Mucosa of rectum (tissue), 2 donors: ENCODE results near the gene LGALS16.

ENCODE experiments used
- H3K27ac ChIP-seq, 2 donors: one replicate each; pipeline ENCODE4 v1.7.0; 2013; ENCODE audit warnings: inconsistent platforms in 2 of 2, low read depth in 2 of 2, low read length in 2 of 2
- H3K27me3 ChIP-seq, 2 donors: one replicate each; pipeline ENCODE4 v1.7.0; 2013; ENCODE audit warnings: low read length in 2 of 2; ENCODE audit not compliant: control insufficient read depth in 2 of 2, insufficient read depth in 2 of 2
- H3K36me3 ChIP-seq, 2 donors: one replicate each; pipeline ENCODE4 v1.7.0; 2013; ENCODE audit warnings: low read length in 2 of 2; ENCODE audit not compliant: control insufficient read depth in 2 of 2, insufficient read depth in 2 of 2
- H3K4me1 ChIP-seq, 2 donors: one replicate each; pipeline ENCODE4 v1.7.0; 2013; ENCODE audit warnings: low read length in 2 of 2, mild to moderate bottlenecking in 1 of 2; ENCODE audit not compliant: control insufficient read depth in 2 of 2, insufficient read depth in 2 of 2
- H3K4me3 ChIP-seq, 2 donors: one replicate each; pipeline ENCODE4 v1.7.0; 2013; ENCODE audit warnings: low read length in 2 of 2
- H3K9ac ChIP-seq, 2 donors: one replicate each; pipeline ENCODE4 v1.7.0; 2013; ENCODE audit warnings: low read length in 2 of 2, low read depth in 1 of 2, mild to moderate bottlenecking in 1 of 2
- H3K9me3 ChIP-seq, 2 donors: one replicate each; pipeline ENCODE4 v1.7.0; 2013; ENCODE audit warnings: low read length in 2 of 2; ENCODE audit not compliant: control insufficient read depth in 2 of 2
- donor health status: healthy.
- donor health status: Normal muscosa, but diverticular disease.

Gene LGALS16

GRCh38 chr19:39692166-39692565 is 36.5 kb downstream of the LGALS16 start:
- no peak overlapping the region for H3K4me3 ChIP-seq
- no peaks in the 10 kb centered on the region for H3K9me3 ChIP-seq
- no peaks in the 10 kb centered on the region for H3K4me1 ChIP-seq
- no peaks in the 10 kb centered on the region for H3K27me3 ChIP-seq
- H3K9ac ChIP-seq, result no peak overlapping the region
- no peaks in the 10 kb centered on the region for H3K36me3 ChIP-seq
- H3K27ac ChIP-seq, result no peak overlapping the region

- Histone ChIP-seq H3K4me3 (no peak overlapping the region), H3K9ac (no peak overlapping the region), H3K9me3 (no peaks in the 10 kb centered on the region), H3K27ac (no peak overlapping the region), H3K27me3 (no peaks in the 10 kb centered on the region), H3K36me3 (no peaks in the 10 kb centered on the region), H3K4me1 (no peaks in the 10 kb centered on the region)
These were observed 37.1 kb downstream of the LGALS16 start for GRCh38 chr19:39692822-39693221.

- H3K36me3 ChIP-seq, result no peaks in the 10 kb centered on the region
- H3K4me1 ChIP-seq, result no peaks in the 10 kb centered on the region
- no peak overlapping the region for H3K27ac ChIP-seq
- H3K9me3 ChIP-seq, result no peaks in the 10 kb centered on the region
- no peak overlapping the region for H3K4me3 ChIP-seq
- no peak overlapping the region for H3K9ac ChIP-seq
- H3K27me3 ChIP-seq, result peaks cover 0 to 3% of the 10 kb centered on the region in 2 donors
These were observed 40.0 kb downstream of the LGALS16 start for GRCh38 chr19:39695759-39696158.

- Histone ChIP-seq H3K9ac (no peak overlapping the region), H3K27me3 (peaks cover 0 to 3% of the 10 kb centered on the region in 2 donors), H3K27ac (no peak overlapping the region), H3K9me3 (no peaks in the 10 kb centered on the region), H3K4me1 (no peaks in the 10 kb centered on the region), H3K4me3 (no peak overlapping the region), H3K36me3 (no peaks in the 10 kb centered on the region)
These were observed 40.7 kb downstream of the LGALS16 start for GRCh38 chr19:39696387-39696786.

GRCh38 chr19:39698535-39698934 is 42.8 kb downstream of the LGALS16 start:
- H3K9ac ChIP-seq, result no peak overlapping the region
- no peaks in the 10 kb centered on the region for H3K36me3 ChIP-seq
- H3K4me1 ChIP-seq, result no peaks in the 10 kb centered on the region
- no peaks in the 10 kb centered on the region for H3K9me3 ChIP-seq
- no peak overlapping the region for H3K27ac ChIP-seq
- peaks cover 2 to 3% of the 10 kb centered on the region in 2 donors for H3K27me3 ChIP-seq
- no peak overlapping the region for H3K4me3 ChIP-seq

GRCh38 chr19:39701291-39701690 is 45.6 kb downstream of the LGALS16 start:
- Histone ChIP-seq H3K36me3 (no peaks in the 10 kb centered on the region), H3K4me1 (no peaks in the 10 kb centered on the region), H3K27ac (no peak overlapping the region), H3K9ac (no peak overlapping the region), H3K27me3 (peaks cover 2 to 3% of the 10 kb centered on the region in 2 donors), H3K4me3 (no peak overlapping the region), H3K9me3 (no peaks in the 10 kb centered on the region)

- H3K9ac ChIP-seq, result no peak within 1 kb of the TSS
- no peaks in the 10 kb centered on the region for H3K36me3 ChIP-seq
- H3K9me3 ChIP-seq, result no peaks in the 10 kb centered on the region
These were observed 48.7 kb downstream of the LGALS16 start, which contains the start of gene LGALS14 for GRCh38 chr19:39704181-39705044. LGALS14 (plus strand) TSS chr19:39704481; CDS start chr19:39704529, 48 bp downstream.

GRCh38 chr19:39705578-39706188 is 50.0 kb downstream of the LGALS16 start:
- Histone ChIP-seq H3K9me3 (no peaks in the 10 kb centered on the region), H3K36me3 (no peaks in the 10 kb centered on the region), H3K4me1 (no peaks in the 10 kb centered on the region), H3K9ac (no peak overlapping the region), H3K27me3 (peaks cover 0 to 2% of the 10 kb centered on the region in 2 donors), H3K27ac (no peak overlapping the region), H3K4me3 (no peak overlapping the region)

More at GRCh38 chr19:39704181-39705044, 48.7 kb downstream of the LGALS16 start, which contains the start of gene LGALS14:
- Histone ChIP-seq H3K4me3 (no peak within 1 kb of the TSS), H3K4me1 (no peaks in the 10 kb centered on the region), H3K27ac (no peak within 1 kb of the TSS), H3K27me3 (peaks cover under 1 to 2% of the 10 kb centered on the region in 2 donors)

- H3K27me3 ChIP-seq, result no peaks in the 10 kb centered on the region
- no peak overlapping the region for H3K9ac ChIP-seq
- no peaks in the 10 kb centered on the region for H3K9me3 ChIP-seq
- no peak overlapping the region for H3K4me3 ChIP-seq
- H3K27ac ChIP-seq, result no peak overlapping the region
- no peaks in the 10 kb centered on the region for H3K4me1 ChIP-seq
- H3K36me3 ChIP-seq, result no peaks in the 10 kb centered on the region
These were observed 52.9 kb downstream of the LGALS16 start for GRCh38 chr19:39708594-39708993.
